HG02610 (cell line): ENCODE data around the gene ZNF26.
"Not testable (repeated sequence)": the region's sequence is repeated elsewhere in the genome, so short reads cannot be mapped to it uniquely, and the experiment has no call there.

Experiments
- ATAC-seq: cut with Tn5 transposase; IDR thresholded peaks from one replicate; pipeline ENCODE4 v1.9.1; 2021; ENCODE audit warnings: mild to moderate bottlenecking, moderate library complexity; ENCODE audit not compliant: unreplicated experiment

ZNF26 gene

DNA sequence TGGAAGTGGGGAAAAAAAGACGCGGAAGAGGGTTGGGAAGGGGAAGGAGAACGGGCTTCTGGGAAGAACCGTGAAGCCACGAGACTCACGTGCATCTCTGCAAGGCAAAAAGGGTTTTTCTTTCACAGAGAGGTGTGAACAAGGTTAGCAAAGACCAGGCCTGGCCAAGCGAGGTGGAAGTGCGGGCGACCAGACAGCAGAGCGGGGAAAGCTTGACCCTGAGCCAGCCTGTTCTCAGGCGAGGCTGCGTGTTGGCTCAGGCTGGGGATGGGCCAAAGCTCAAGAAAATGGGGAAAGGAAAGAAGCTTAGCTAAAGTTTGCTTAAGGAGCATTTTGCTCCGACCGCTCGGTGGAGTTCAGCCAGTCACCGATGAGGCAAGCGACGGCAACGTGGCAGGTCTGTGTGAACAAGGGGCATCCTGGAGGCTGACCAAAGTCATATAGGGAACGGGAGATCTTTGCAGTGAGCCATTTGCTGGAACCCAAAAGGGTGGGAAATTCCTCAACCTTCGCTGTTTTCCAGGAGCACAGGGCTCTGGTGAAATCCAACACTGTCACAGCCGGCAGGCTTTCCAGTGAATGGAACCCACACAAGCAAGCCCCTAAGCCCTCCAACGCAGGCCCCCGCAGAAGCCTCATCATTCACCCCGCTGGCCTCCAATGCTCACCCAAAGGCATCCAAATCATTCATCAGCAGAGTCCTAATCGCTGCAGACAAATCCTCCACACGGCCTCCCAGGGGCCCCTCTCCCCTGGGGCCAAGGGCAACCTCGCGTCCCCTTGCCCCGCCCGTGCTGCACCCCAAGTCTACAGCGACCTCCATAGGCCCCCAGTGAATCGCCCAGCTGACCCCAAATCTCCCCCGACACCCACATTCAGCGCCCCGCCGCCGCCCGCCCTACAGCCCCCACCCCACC is 30.8 kb upstream of the ZNF26 start:
- no peak for ATAC-seq

DNA sequence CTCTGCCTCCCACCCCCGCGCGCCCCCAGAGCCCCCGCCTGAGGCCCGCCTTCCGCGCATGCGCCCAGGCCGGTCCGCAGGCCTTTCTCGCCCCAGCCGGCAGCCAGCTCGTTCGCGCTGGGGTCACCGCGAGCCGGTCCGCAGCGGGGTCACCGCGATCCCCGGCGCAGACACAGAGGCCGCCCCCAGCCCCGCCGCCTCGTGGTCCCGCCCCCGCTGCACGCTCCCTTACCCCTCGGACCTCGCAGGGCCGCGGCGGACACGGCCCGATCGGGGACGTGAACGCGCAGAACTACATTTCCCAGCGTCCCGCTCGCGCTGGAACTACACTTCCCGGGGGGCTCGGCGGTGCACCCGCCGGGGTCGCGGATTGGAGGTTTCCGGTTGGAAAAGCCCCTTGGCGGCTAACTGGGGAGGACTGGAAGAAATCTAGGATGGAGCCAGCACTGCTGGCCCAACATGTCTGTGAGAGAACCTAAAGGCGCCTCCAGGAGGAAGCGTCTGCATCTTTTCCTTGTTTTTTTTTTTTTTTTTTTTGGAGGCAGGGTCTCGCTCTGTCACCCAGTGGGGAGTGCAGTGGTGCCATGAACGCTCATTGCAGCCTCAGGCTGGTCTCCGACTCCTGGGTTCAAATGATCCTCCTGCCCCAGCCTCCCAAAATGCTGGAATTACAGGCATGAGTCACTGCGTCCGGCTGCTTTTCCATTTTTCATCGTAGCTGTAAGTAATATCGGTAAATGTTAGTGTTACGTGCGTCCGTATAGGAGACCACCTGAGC is 30.0 kb upstream of the ZNF26 start, which contains the start of gene ZNF605:
ZNF605 (minus strand) TSS at position 296 of the 778 bp plus-strand sequence. CDS start 10,671 bp downstream, outside the sequence.
- peak; percentile 92 for ATAC-seq

DNA sequence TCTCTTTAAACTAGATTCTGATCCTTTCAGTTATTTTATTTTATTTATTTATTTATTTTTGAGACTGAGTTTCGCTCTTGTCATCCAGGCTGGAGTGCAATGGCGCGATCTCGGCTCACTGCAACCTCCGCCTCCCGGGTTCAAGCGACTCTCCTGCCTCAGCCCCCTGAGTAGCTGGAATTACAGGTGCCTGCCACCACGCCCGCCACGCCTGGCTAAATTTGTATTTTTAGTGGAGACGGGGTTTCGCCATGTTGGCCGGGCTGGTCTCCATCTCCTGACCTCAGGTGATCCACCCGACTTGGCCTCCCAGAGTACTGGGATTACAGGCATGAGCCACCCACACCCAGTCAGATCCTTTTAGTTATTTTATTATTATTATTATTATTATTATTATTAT is 24.4 kb upstream of the ZNF26 start:
- not testable (repeated sequence) for ATAC-seq

DNA sequence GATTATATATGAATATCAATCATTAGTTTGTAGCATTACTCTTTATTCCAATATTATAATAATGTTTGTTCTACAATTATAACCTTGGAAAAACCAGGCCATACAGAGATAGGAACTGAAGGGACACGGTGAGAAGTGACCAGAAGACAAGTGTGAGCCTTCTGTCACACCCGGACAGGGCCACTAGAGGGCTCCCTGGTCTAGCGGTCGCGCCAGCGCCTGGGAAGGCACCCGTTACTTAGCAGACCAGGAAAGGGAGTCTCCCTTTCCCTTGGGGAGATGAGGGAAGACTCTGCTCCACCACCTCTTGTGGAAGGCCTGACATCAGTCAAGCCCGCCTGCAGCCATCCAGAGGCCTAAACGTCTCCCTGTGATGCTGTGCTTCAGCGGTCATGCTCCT is 22.2 kb upstream of the ZNF26 start:
- not testable (repeated sequence) for ATAC-seq

DNA sequence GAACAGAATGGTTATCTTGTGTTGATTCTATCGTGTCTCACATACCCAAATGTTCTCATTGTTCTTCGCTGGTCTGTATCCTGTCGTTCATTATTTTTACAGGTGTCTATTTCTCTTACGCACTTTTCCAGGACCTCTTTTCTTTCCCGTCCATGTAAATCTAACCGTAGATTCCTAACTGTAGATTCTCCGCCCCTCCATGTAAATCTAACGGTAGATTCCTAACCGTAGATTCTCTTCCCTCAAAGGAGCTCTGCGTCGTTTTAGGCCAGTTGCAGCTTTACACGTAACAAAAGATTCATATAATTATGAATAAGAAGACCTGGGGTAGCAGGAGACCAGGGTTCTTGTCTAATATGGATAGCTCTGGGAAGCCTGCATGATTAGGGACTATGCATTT is 20.4 kb upstream of the ZNF26 start:
- ATAC-seq: no peak

DNA sequence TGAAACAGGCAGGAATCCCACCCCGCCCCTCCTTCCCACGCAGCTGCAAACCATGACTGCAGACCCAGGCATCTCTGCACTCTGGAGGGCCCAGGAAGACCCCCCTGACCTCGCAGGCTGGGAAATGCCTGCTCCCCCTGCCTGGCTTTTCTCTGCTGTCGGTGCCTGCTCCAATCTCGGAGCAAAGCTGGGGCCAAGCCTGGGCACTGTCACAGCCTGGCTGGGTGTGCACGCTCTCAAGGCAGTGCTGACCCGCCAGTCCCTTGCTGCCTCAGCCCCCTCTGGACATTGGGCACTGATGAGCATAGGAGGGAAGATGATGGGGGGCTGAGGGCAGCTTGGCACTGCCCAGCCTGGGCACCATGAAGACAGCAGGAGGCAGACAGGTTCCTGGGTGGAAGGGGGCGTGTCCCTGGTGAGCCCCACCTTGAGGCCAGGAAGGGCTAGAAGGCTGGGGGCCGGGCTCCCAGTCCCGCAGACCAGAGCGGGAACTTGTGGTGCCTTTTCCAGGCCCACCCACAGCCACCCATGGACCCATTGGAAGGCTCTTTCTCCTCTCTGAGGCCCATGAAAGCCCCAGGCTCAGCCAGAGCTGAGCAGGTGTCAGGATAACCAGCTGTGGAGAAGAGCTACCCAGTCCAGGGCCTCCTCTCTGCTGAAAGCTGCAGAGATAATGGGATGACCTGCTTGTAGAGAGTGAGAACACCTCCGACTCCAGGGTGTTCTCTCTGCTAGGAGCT is 19.3 kb upstream of the ZNF26 start:
- no peak for ATAC-seq

DNA sequence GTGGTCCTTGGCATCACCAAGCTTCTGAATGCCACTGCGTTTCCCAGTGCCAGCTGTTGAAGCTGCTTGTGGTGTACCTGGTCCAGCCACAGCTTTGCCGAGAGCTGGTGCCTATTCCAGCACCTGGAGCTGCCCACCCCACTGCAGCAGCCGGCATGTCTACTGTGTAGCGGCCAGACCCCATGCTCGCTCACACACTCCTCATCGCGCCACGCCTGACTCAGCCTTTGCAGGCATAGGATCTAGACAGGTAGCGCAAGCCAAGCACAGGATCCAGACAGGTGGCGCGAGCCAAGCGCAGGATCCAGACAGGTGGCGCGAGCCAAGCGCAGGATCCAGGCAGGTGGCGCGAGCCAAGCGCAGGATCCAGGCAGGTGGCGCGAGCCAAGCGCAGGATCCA is 18.4 kb upstream of the ZNF26 start:
- no peak for ATAC-seq

DNA sequence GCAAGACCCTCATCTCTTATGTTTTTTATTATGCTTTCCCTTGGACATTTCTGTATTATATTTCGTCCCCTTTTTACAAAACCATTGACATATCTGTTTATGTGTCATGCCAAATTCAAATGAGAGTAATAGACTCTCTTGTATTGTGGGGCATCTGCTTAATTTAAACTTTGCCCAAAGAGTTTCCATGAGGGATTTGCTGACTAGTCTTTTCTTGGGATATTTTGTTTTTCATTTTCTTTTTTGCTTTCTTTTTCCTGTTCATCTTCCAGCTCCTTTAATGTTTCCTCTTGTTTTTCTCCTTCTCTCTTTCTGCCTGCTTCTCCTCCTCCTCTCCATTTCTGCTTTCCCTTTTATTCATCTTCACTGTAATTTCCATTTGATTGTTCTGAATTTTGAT is 13.8 kb upstream of the ZNF26 start:
- no peak for ATAC-seq

DNA sequence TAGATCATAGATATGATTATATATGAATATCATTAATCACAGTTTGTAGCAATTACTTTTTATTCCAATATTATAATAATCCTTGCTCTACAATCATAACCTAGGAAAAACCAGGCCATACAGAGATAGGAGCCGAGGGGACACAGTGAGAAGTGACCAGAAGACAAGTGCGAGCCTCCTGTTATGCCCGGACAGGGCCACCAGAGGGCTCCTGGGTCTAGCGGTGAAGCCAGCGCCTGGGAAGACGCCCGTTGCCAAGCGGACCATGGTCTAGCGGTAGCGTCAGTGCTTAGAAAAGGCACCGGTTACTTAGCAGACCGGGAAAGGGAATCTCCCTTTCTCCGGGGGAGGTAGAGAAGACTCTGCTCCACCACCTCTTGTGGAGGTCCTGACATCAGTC is 9.3 kb upstream of the ZNF26 start:
- ATAC-seq: not testable (repeated sequence)

DNA sequence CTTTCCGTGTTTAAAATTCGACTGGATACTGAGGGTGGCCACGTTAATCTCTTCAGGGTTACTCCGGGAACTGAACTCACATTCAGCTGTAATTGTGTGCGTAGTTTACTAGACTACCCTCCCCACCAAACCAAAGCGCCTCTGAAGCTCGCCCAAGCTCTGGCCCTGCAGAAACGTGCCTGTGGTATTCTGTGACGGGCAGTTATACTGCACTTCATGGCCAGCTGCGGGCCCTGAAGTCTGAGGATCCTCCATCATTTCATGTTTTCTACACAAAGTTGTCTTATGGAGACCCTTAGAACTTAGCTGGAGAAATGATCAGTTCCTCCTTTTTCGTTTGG is 688 bp downstream of the ZNF26 start:
- no peak for ATAC-seq

DNA sequence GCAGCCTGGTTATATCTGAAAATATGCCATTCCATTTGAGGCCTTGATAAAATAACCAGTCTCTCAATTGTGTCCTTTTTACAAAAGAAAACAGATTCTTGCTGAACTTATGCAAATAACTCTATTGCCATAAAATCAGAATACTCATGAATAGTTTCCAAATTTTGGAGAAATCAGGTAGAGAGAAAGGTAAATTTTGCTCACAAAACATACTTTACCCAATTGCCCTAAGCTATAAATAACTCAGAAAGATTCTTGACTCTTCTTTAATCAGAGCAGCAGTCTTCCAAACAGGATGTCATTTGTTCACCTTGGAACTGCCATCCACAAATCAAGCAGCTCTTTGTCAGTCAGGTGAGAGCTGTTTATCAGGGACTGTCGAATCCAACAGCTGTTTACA is 12.6 kb downstream of the ZNF26 start:
- no peak for ATAC-seq

DNA sequence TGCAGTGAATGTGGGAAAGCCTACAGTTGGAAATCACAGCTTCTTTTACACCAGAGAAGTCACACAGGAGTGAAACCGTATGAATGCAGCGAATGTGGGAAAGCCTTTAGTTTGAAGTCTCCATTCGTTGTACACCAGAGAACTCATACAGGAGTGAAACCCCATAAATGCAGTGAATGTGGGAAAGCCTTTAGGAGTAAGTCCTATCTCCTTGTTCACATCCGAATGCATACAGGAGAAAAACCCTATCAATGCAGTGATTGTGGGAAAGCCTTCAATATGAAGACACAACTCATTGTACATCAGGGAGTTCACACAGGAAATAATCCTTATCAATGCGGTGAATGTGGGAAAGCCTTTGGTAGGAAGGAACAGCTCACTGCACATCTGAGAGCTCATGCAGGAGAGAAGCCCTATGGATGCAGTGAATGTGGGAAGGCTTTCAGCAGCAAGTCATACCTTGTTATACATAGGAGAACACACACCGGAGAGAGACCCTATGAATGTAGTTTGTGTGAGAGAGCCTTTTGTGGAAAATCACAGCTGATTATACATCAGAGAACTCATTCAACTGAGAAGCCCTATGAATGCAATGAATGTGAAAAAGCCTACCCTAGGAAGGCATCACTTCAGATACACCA is 24.6 kb downstream of the ZNF26 start:
- no peak for ATAC-seq

DNA sequence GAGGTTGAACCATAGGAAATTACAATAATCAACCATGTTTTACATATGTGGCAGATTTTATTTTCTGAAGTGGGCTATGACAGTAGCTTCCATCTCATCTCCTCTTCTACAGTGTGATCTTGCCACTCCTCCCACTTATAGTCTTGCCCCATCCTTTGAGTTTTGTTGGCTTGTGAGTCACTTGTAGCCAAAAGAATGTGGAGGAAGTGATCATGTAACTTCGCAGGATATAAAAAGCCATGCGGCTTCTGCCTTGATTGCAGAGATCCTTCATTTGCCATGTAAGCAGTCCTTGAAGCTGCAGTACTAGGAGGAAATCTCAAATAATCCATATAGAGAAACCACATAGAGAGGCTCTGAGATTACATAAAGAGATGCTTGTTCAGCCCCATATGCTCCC is 37.4 kb downstream of the ZNF26 start:
- no peak for ATAC-seq

DNA sequence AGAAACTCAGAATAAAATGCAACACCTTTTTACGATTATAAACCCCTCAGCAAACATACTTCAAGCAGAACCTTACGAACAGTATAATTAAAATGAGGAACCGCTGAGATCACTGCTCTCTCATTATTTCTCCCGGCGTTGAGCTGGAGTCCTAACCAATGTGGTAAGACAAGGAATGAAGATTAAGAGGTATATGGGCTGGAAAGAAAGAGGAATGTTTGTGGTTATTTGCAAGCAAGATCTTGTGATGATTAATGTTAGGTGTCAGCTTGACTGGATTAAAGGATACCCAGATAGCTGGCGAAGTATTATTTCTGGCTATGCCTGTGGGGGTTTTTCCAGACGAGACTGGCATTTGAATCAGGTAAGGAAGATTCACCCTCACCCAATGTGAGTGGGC is 40.8 kb downstream of the ZNF26 start:
- ATAC-seq: no peak

DNA sequence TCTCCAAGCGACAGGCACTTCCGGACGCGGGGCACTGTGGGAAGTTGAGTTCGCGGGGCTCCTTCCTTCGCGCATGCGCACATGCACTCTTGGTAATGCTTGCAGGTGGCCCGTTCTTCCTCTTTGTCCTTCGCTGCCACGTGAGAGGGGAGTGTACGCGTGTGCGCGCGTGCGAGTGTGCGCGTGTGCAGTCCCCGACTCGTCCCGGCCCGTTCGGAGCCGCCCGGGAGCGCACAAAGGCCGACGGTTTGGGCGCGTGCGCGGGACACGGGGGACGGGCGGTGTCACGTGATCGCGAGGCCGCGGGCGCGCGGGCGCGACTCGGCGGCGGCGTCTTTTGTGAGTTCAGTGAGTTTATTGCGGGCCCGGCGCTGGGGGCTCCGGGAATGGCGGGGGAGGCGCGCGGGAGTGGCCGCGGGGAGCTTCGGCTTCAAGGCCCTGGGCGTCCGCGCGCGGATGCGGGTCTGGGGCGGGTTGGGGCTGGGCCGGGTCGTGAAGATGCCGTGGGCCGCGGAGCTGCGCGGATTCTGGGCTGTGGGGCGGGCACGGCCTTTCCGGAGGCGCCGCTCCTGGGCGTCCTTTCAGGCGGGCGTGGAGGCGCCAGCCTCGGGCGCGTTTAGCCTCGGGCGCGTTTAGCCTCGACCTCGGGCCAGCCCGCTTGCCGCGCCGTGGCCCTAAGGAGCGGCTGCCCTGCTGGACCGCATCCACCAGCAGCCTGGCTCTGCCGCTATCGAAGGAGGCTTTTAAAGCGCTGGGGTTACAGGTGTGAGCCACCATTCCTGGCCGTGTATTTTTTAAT is 51.2 kb downstream of the ZNF26 start, which contains the start of gene ZNF84:
ZNF84 (plus strand) TSS at position 303 of the 799 bp plus-strand sequence. CDS start 3,959 bp downstream, outside the sequence.
- ATAC-seq: peak; percentile 96

DNA sequence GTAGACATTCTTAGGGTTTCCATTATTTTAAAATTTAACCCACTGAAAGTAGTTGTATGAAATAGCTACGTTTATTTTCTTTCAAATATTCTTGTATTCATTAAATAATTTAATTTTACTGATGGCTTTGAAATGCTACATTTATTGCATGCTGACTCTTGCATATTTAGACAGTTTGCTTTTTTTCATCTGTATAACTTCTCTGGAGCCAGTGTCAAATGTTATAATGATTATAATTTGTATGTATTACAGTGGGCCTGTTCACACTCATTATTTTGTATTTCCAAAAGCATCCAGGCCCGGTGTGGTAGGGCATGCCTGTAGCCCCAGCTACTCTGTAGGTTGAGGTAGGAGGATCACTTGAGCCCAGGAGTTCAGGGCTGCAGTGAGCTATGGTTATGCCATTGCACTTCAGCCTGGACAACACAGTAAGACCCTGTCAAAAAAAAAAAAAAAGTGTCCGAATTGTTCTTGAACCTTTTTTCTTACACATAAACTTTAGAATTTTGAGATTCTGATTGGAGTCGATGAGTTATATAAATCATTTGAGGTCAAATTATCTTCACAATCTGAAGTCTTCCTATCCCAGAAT is 52.0 kb downstream of the ZNF26 start:
- no peak for ATAC-seq

DNA sequence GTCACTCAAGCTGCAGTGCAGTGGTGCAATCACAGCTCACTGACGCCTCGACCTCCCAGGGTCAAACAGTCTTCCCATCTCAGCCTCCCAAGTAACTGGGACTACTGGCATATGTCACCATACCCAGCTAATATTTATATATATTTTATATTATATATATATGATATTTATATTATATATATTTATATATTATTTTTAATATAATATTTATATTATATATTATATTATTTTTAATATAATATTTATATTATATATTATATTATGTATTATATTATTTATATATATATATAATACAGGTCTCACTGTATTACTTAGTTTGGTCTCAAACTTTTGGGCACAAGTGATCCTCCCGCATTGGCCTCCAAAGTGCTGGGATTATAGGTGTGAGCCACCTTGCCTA is 60.5 kb downstream of the ZNF26 start:
- no peak for ATAC-seq

DNA sequence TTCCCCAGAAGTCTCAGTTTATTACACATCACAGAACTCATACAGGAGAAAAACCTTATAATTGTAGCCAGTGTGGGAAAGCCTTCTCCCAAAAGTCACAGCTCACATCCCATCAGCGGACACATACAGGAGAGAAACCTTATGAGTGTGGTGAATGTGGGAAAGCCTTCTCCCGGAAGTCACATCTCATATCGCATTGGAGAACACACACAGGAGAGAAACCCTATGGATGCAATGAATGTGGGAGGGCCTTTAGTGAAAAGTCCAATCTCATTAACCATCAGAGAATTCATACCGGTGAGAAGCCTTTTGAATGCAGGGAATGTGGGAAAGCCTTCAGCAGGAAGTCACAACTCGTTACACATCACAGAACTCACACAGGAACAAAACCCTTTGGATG is 71.3 kb downstream of the ZNF26 start:
- ATAC-seq: no peak
